Epithelial cell of esophagus (primary cell): Measurements from ENCODE around the gene TTC39B.

ENCODE experiments used
- DNase-seq: peaks from one replicate; pipeline ENCODE4 v3.0.0; 2010; ENCODE audit warnings: low read depth
- H3K4me3 ChIP-seq: 2 replicates; pipeline ENCODE4 v1.5.1; 2011; ENCODE audit warnings: mild to moderate bottlenecking, low read length, control low read depth
- CTCF ChIP-seq: IDR thresholded peaks from 2 replicates; pipeline ENCODE4 v1.5.1; 2011; ENCODE audit warnings: low read depth, mild to moderate bottlenecking, low read length, control low read depth, inconsistent platforms; ENCODE audit not compliant: insufficient read depth; ENCODE audit errors: missing control alignments

TTC39B gene

GRCh38 chr9:15231788-15232635 lies 75.0 kb downstream of the TTC39B start:
- H3K4me3 ChIP-seq, result no peak overlapping the region
- DNase-seq, result peak; percentile 48
- peak; percentile 61 for TF ChIP-seq CTCF

- H3K4me3 ChIP-seq, result no peak overlapping the region
- TF ChIP-seq CTCF, result no peak
- no peak for DNase-seq
These were observed 77.6 kb downstream of the TTC39B start for GRCh38 chr9:15229409-15229808.

DNA sequence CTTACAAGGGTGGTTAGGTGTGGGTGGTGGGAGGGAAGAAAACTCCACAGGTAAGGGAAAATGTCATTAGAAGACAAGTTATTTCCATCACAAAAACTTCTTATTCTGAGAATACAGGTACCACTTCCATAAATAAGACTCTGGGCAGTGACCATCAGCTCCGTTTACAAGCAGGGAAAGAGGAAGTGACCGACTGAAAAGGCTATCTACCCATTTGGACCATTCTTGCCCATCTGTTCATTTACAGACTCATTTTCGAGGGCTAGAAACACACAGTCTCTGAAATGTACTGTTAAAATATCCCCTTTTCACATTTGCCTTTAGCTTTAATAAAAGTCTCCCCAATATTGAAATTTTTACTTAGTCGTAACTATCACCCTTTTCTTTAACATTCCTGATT lies 79.5 kb downstream of the TTC39B start:
- no peak overlapping the region for H3K4me3 ChIP-seq
- DNase-seq, result no peak
- no peak for TF ChIP-seq CTCF

GRCh38 chr9:15225564-15226126 lies 81.4 kb downstream of the TTC39B start:
- no peak for TF ChIP-seq CTCF
- DNase-seq, result no peak
- no peak overlapping the region for H3K4me3 ChIP-seq

GRCh38 chr9:15222313-15222712 lies 84.7 kb downstream of the TTC39B start:
- DNase-seq, result peak; percentile 72
- H3K4me3 ChIP-seq, result no peak overlapping the region
- TF ChIP-seq CTCF, result no peak

- no peak for DNase-seq
- TF ChIP-seq CTCF, result no peak
- no peak overlapping the region for H3K4me3 ChIP-seq
These were observed 85.3 kb downstream of the TTC39B start for GRCh38 chr9:15221746-15222145.
